Measurements from ENCODE around the gene MOXD1. TPM values are rescaled to one million over a fixed set of nuclear protein-coding genes. Genes with fewer than 3 reads are reported as not detected.

Gene MOXD1
- total RNA-seq, 4 donors from 2014 or later = 5.5 to 16.3 (median 8.3) TPM; not detected in 1

- WGBS, 2 donors (ENCODE audit: low coverage in 1 of 2) = 38 to 44% methylated on average over 4 of the region's 4 CpGs
- intact Hi-C loops (cut with DNase I; ENCODE audit: low total_unique reads) (no loop called here), in situ Hi-C loops (cut with MboI; ENCODE audit: low pct_ligation_motif_present in 1 of 4, low pct_unique_long_range_greater_than_20kb in 1 of 4, low sequenced_read_pairs in 3 of 4) (no loop called here)
- Histone ChIP-seq H3K36me3 (no peaks in the 10 kb centered on the region), H3K27me3 (peaks cover 42% of the 10 kb centered on the region), H3K4me3 (no peak overlapping the region), H3K27ac (peak overlapping the region in 1 of 4 donors; percentile 56), H3K4me1 (peaks cover 0 to 16% (median 7%) of the 10 kb centered on the region in 4 donors), H3K9me3 (peaks cover 9 to 11% of the 10 kb centered on the region in 2 donors)
- TF ChIP-seq POLR2A (IDR thresholded peaks at IDR 0.05) = no peak
- TF ChIP-seq CTCF (IDR thresholded peaks at IDR 0.05) = no peak
- TF ChIP-seq POLR2AphosphoS5 (IDR thresholded peaks at IDR 0.05) = no peak
- no peak for TF ChIP-seq EP300 (IDR thresholded peaks at IDR 0.05; ENCODE audit: low read depth)
- DNase-seq = no peak
Measured at GRCh38 chr6:132399376-132400074, 1.8 kb downstream of the MOXD1 start.

GRCh38 chr6:132395015-132395597, 6.2 kb downstream of the MOXD1 start:
- Histone ChIP-seq H3K27ac (no peak overlapping the region), H3K27me3 (peaks cover 8% of the 10 kb centered on the region), H3K4me1 (no peaks in the 10 kb centered on the region), H3K9me3 (peaks cover 11 to 12% of the 10 kb centered on the region in 2 donors), H3K4me3 (no peak overlapping the region), H3K36me3 (no peaks in the 10 kb centered on the region)
- whole genome bisulfite sequencing, 2 donors (ENCODE audit: low coverage in 1 of 2) = 91 to 94% methylated on average over 2 of the region's 2 CpGs
- DNase-seq = no peak
- intact Hi-C loops (cut with DNase I; ENCODE audit: low total_unique reads) (no loop called here), in situ Hi-C loops (cut with MboI; ENCODE audit: low pct_ligation_motif_present in 1 of 4, low pct_unique_long_range_greater_than_20kb in 1 of 4, low sequenced_read_pairs in 3 of 4) (no loop called here)
- TF ChIP-seq POLR2A (IDR thresholded peaks at IDR 0.05) (no peak), POLR2AphosphoS5 (IDR thresholded peaks at IDR 0.05) (no peak), EP300 (IDR thresholded peaks at IDR 0.05; ENCODE audit: low read depth) (no peak), CTCF (IDR thresholded peaks at IDR 0.05) (no peak)

GRCh38 chr6:132392792-132393191, 8.5 kb downstream of the MOXD1 start:
- H3K36me3 ChIP-seq = no peaks in the 10 kb centered on the region
- H3K4me1 ChIP-seq = no peaks in the 10 kb centered on the region
- no peak for DNase-seq
- no peaks in the 10 kb centered on the region for H3K27me3 ChIP-seq
- no peak for TF ChIP-seq POLR2A (IDR thresholded peaks at IDR 0.05)
- no peak for TF ChIP-seq CTCF (IDR thresholded peaks at IDR 0.05)
- no peak for TF ChIP-seq POLR2AphosphoS5 (IDR thresholded peaks at IDR 0.05)
- no peak for TF ChIP-seq EP300 (IDR thresholded peaks at IDR 0.05; ENCODE audit: low read depth)
- H3K4me3 ChIP-seq = no peak overlapping the region
- in situ Hi-C loops (cut with MboI; ENCODE audit: low pct_ligation_motif_present in 1 of 4, low pct_unique_long_range_greater_than_20kb in 1 of 4, low sequenced_read_pairs in 3 of 4) (no loop called here), intact Hi-C loops (cut with DNase I; ENCODE audit: low total_unique reads) (no loop called here)
- peaks cover 11 to 12% of the 10 kb centered on the region in 2 donors for H3K9me3 ChIP-seq
- H3K27ac ChIP-seq = peak overlapping the region; percentile 31 to 62 (median 44)
- 96 to 100% methylated on average over 2 of the region's 2 CpGs for WGBS, 2 donors (ENCODE audit: low coverage in 1 of 2)

GRCh38 chr6:132392270-132392646, 9.0 kb downstream of the MOXD1 start:
- peaks cover 11 to 12% of the 10 kb centered on the region in 2 donors for H3K9me3 ChIP-seq
- no peaks in the 10 kb centered on the region for H3K27me3 ChIP-seq
- WGBS, 2 donors (ENCODE audit: low coverage in 1 of 2) = 39 to 71% methylated on average over 3 to 5 of the region's 5 CpGs
- no peak overlapping the region for H3K4me3 ChIP-seq
- peak overlapping the region; percentile 31 to 62 (median 44) for H3K27ac ChIP-seq
- TF ChIP-seq EP300 (IDR thresholded peaks at IDR 0.05; ENCODE audit: low read depth) (no peak), POLR2AphosphoS5 (IDR thresholded peaks at IDR 0.05) (no peak), CTCF (IDR thresholded peaks at IDR 0.05) (no peak), POLR2A (IDR thresholded peaks at IDR 0.05) (no peak)
- intact Hi-C loops (cut with DNase I; ENCODE audit: low total_unique reads) (no loop called here), in situ Hi-C loops (cut with MboI; ENCODE audit: low pct_ligation_motif_present in 1 of 4, low pct_unique_long_range_greater_than_20kb in 1 of 4, low sequenced_read_pairs in 3 of 4) (no loop called here)
- no peaks in the 10 kb centered on the region for H3K36me3 ChIP-seq
- no peak for DNase-seq
- H3K4me1 ChIP-seq = no peaks in the 10 kb centered on the region
